K562 (cell line): ENCODE measurements around the gene C6orf47. TPM values are rescaled to one million over a fixed set of nuclear protein-coding genes. Genes with fewer than 3 reads are reported as not detected.

Source experiments
- BHLHE40 ChIP-seq: IDR thresholded peaks from 2 replicates; pipeline ENCODE4 v1.6.1; 2011; ENCODE audit warnings: low read length, improper control_type of control experiment
- CAMTA2 ChIP-seq: fragments of 250-450 bp; sonication (Bioruptor Pico); conservative IDR thresholded peaks from 2 replicates; pipeline ENCODE4 v1.5.1; 2022
- CREB1 ChIP-seq, 2 experiments: sonication (generic) in 1 of 2; formaldehyde crosslinking in 1 of 2; IDR thresholded peaks; 2 replicates each; pipeline versions ENCODE4 v1.6.1 to v1.8.0; 2012 to 2022; ENCODE audit warnings: inconsistent platforms in 1 of 2, mild to moderate bottlenecking in 1 of 2, missing genetic modification reagents in 1 of 2, moderate library complexity in 1 of 2
- GABPA ChIP-seq: fragments of 200-800 bp; sonication (Bioruptor generic); conservative IDR thresholded peaks from 2 replicates; pipeline ENCODE4 v1.6.1; 2016; ENCODE audit warnings: low read depth, missing genetic modification characterization, missing compliant biosample characterization
- HDAC8 ChIP-seq: fragments of 450-650 bp; IDR thresholded peaks from 2 replicates; pipeline ENCODE4 v1.6.1; 2016; ENCODE audit warnings: mild to moderate bottlenecking, missing genetic modification characterization, moderate library complexity, missing compliant biosample characterization
- HDGF ChIP-seq: fragments of 450-650 bp; IDR thresholded peaks from 2 replicates; pipeline ENCODE4 v1.6.1; 2016
- KLF16 ChIP-seq: IDR thresholded peaks from 2 replicates; pipeline ENCODE4 v1.6.1; 2016; ENCODE audit warnings: antibody characterized with exemption
- L3MBTL2 ChIP-seq: fragments of 450-650 bp; IDR thresholded peaks from 2 replicates; pipeline ENCODE4 v1.6.1; 2016; ENCODE audit warnings: mild to moderate bottlenecking, moderate library complexity
- LCOR ChIP-seq: sonication (generic); formaldehyde crosslinking; IDR thresholded peaks from 2 replicates; pipeline ENCODE4 v1.8.0; 2022; ENCODE audit warnings: mild to moderate bottlenecking, missing genetic modification reagents
- MAFF ChIP-seq: IDR thresholded peaks from 2 replicates; pipeline ENCODE4 v1.6.1; 2012; ENCODE audit warnings: low read length, improper control_type of control experiment
- MECOM ChIP-seq: fragments of 250-450 bp; sonication (Bioruptor Pico); IDR thresholded peaks from 2 replicates; pipeline ENCODE4 v1.8.0; 2022; ENCODE audit warnings: inconsistent platforms
- NELFE ChIP-seq: IDR thresholded peaks from 2 replicates; pipeline ENCODE4 v1.6.1; 2011; ENCODE audit warnings: mild to moderate bottlenecking; ENCODE audit not compliant: insufficient read depth, insufficient read length
- PCBP2 ChIP-seq: fragments of 200-400 bp; formaldehyde crosslinking; IDR thresholded peaks from 2 replicates; pipeline ENCODE4 v1.6.1; 2018; ENCODE audit warnings: low read length, low read depth, mild to moderate bottlenecking, moderate library complexity; ENCODE audit not compliant: poor library complexity, severe bottlenecking
- TARDBP ChIP-seq: fragments of 450-650 bp; IDR thresholded peaks from 2 replicates; pipeline ENCODE4 v1.6.1; 2016
- ZNF12 ChIP-seq: sonication (generic); formaldehyde crosslinking; IDR thresholded peaks from 2 replicates; pipeline ENCODE4 v1.4.0; 2020; ENCODE audit warnings: mild to moderate bottlenecking, missing genetic modification reagents
- ZNF695 ChIP-seq: fragments of 450-650 bp; formaldehyde crosslinking; IDR thresholded peaks from 2 replicates; pipeline ENCODE4 v1.4.0; 2020; ENCODE audit warnings: mild to moderate bottlenecking, moderate library complexity
- polyA plus RNA-seq, 8 experiments: library from polyadenylated mRNA; depleted of rRNA in 4 of 8; stranded (reverse) in 5 of 8; unstranded in 3 of 8; fragments of >200 nt; fragmentation: Nextera tagmentation in 2 of 8; fragmentation: Illumina TruSeq in 1 of 8; extraction: Ambion mirVana in 2 of 8; extraction: Trizol in 1 of 8; gene quantifications; 2 replicates each; pipeline versions ENCODE4 v1.2.1 to v1.2.3, GENCODE V29; 2011 to 2014; ENCODE audit warnings: inconsistent platforms in 1 of 8, missing spikeins in 1 of 8
- total RNA-seq, 7 experiments: library from RNA; depleted of rRNA in 6 of 7; stranded (reverse); fragments of >200 nt in 6 of 7; fragmentation: Illumina TruSeq in 2 of 7; extraction: Trizol in 2 of 7; gene quantifications; 2 replicates each; pipeline versions ENCODE4 v1.2.1 to v1.2.3, GENCODE V29; 2011 to 2021; ENCODE audit warnings: low replicate concordance in 1 of 7
- TF ChIP-seq, protein P1 (sequence below), 2 experiments: fragments of 450-650 bp; IDR thresholded peaks; 2 replicates each; pipeline ENCODE4 v1.6.1; 2016
- TF ChIP-seq, protein P2 (sequence below): sonication (generic); formaldehyde crosslinking; IDR thresholded peaks from 2 replicates; pipeline ENCODE4 v1.8.0; 2023; ENCODE audit warnings: mild to moderate bottlenecking, missing genetic modification reagents
- TF ChIP-seq, protein P3 (sequence below): fragments of 450-650 bp; formaldehyde crosslinking; IDR thresholded peaks from 2 replicates; pipeline ENCODE4 v1.4.0; 2022; ENCODE audit warnings: mild to moderate bottlenecking, moderate library complexity

The C6orf47 gene
- total and polyA plus RNA-seq, 9 of the 15 experiments (the other 6 are each of a cell fraction or from before 2014, with no cell fraction given), result 0.14 to 43.8 (median 27.0) TPM

DNA sequence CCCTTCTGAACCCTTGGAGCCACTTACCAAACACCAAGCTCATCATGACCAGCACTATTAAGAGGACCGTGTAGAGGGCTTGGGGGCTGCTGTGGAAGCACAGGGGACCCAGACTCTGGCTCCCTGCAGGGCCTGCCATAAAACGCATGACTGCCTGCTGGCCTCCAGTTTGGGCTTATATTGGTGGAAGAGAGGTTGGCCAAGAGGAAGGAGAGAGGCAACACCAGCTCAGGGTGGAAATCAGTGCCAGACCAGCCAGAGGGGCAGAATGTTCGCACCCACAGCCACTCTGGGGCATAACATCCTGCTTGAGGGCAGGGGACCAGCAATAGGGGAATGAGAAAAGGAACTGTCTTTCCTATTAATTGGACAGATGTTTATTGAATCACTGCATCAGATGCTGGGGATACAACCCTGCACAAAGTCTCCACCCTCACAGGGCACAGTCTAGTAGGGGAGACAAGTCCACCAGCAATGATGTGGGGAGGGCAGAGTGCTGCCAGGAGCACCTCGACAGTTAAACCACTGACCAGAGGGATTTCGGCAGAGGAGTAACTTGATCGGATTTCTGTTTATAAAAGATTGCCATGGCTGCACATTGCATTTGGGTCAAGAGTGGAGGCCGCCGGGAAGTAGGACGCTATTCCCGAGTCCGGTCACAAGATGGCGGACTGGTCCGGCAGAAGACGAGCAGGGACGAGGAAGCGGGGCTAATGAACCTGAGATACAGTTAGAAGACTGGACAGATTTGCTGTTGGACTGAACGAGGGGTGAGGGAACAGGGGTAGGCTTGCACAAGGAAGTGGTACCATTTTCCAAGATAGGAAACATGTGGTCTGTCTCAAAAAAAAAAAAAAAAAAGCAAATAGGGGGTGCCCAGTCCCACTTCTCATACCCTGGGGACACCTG lies 19.9 kb upstream of the C6orf47 start, which contains the start of gene LY6G5C (continued):
- TF ChIP-seq MECOM (no peak), ZNF12 (CRISPR knock-in tag) (peak; percentile 16; the same call in 1 of the 2 replicates), HDAC8 (tag) (no peak), CAMTA2 (no peak), TARDBP (peak; percentile 58; the same call in 1 of the 2 replicates), BHLHE40 (0 out of 2 replicates have a peak, but pooled peaks have one; percentile 20), ZNF695 (no peak), HDGF (peak; percentile 78; the same call in 1 of the 2 replicates), KLF16 (no peak), LCOR (CRISPR knock-in tag) (peak; percentile 18; the same call in 1 of the 2 replicates), CREB1 (IDR thresholded peaks at IDR 0.05) (no peak), CREB1 (CRISPR knock-in tag; IDR thresholded peaks at IDR 0.05) (no peak), MAFF (no peak), GABPA (no peak), PCBP2 (no peak), NELFE (no peak), L3MBTL2 (no peak)
- TF ChIP-seq, protein P1, sequence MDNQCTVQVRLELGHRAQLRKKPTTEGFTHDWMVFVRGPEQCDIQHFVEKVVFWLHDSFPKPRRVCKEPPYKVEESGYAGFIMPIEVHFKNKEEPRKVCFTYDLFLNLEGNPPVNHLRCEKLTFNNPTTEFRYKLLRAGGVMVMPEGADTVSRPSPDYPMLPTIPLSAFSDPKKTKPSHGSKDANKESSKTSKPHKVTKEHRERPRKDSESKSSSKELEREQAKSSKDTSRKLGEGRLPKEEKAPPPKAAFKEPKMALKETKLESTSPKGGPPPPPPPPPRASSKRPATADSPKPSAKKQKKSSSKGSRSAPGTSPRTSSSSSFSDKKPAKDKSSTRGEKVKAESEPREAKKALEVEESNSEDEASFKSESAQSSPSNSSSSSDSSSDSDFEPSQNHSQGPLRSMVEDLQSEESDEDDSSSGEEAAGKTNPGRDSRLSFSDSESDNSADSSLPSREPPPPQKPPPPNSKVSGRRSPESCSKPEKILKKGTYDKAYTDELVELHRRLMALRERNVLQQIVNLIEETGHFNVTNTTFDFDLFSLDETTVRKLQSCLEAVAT (IDR thresholded peaks at IDR 0.05), result no peak
- TF ChIP-seq, protein P2, sequence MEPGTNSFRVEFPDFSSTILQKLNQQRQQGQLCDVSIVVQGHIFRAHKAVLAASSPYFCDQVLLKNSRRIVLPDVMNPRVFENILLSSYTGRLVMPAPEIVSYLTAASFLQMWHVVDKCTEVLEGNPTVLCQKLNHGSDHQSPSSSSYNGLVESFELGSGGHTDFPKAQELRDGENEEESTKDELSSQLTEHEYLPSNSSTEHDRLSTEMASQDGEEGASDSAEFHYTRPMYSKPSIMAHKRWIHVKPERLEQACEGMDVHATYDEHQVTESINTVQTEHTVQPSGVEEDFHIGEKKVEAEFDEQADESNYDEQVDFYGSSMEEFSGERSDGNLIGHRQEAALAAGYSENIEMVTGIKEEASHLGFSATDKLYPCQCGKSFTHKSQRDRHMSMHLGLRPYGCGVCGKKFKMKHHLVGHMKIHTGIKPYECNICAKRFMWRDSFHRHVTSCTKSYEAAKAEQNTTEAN (CRISPR knock-in tag), result no peak; the same call in 1 of the 2 replicates
- TF ChIP-seq, protein P3, sequence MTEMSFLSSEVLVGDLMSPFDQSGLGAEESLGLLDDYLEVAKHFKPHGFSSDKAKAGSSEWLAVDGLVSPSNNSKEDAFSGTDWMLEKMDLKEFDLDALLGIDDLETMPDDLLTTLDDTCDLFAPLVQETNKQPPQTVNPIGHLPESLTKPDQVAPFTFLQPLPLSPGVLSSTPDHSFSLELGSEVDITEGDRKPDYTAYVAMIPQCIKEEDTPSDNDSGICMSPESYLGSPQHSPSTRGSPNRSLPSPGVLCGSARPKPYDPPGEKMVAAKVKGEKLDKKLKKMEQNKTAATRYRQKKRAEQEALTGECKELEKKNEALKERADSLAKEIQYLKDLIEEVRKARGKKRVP (CRISPR knock-in tag), result peak; percentile 11; the same call in 1 of the 2 replicates
